ENCODE measurements around the gene IWS1.

- TF ChIP-seq CTCF (IDR thresholded peaks at IDR 0.05) (no peak), EP300 (IDR thresholded peaks at IDR 0.05) (no peak), POLR2AphosphoS5 (IDR thresholded peaks at IDR 0.05) (no peak), POLR2A (IDR thresholded peaks at IDR 0.05) (no peak)
Measured at GRCh38 chr2:127464470-127465257, 61.6 kb downstream of the IWS1 start.

Data from gastroesophageal sphincter (tissue), 3 donors.